ENCODE results near the gene OLFM2. TPM values are rescaled to one million over a fixed set of nuclear protein-coding genes. Genes with fewer than 3 reads are reported as not detected.
"Not testable (repeated sequence)": the region's sequence is repeated elsewhere in the genome, so short reads cannot be mapped to it uniquely, and the experiment has no call there.

Gene OLFM2
- total RNA-seq, 1 donor from 2014 or later = 86.4 TPM

GRCh38 chr19:9842834-9843625, 93.3 kb downstream of the OLFM2 start:
- no peak for DNase-seq (ENCODE audit: low spot score in 2 of 2)

GRCh38 chr19:9839415-9839814, 96.9 kb downstream of the OLFM2 start:
- FAIRE-seq (no peak), DNase-seq (ENCODE audit: low spot score in 2 of 2) (no peak)

More at GRCh38 chr19:9842834-9843625, 93.3 kb downstream of the OLFM2 start:
- FAIRE-seq = no peak

DNA sequence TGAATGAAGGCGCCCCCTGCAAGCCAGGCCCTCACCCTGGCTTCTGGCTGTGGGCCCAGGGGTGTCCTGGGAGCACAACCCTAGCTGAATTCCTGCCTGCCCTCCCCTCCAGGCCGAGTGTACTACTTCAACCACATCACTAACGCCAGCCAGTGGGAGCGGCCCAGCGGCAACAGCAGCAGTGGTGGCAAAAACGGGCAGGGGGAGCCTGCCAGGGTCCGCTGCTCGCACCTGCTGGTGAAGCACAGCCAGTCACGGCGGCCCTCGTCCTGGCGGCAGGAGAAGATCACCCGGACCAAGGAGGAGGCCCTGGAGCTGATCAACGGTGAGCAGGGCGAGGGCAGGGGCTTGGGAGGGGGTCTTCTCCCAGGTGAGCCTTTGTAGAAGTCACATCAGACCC, 98.0 kb downstream of the OLFM2 start:
- DNase-seq (ENCODE audit: low spot score in 2 of 2) (no peak), FAIRE-seq (no peak)

DNA sequence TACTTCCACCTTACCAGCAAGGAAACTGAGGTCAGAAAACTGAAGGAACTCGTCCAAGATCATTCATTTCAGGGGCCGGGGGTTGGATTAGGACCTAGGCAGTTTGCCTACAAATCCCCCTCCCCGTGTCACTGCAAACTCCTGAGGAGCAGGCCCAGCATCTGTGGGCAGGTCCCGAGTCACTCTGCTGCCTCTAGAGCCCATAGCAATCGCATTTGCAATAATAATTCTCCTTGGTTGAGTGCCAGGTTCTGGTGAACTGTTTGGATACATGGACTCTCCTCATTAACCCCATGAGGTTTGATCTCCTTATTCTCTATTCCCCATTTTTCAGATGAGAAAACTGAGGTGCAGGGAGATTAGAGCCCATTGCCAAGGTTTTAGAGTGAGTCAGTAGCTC, 100.3 kb downstream of the OLFM2 start:
- DNase-seq (ENCODE audit: low spot score in 2 of 2) (no peak), FAIRE-seq (no peak)

DNA sequence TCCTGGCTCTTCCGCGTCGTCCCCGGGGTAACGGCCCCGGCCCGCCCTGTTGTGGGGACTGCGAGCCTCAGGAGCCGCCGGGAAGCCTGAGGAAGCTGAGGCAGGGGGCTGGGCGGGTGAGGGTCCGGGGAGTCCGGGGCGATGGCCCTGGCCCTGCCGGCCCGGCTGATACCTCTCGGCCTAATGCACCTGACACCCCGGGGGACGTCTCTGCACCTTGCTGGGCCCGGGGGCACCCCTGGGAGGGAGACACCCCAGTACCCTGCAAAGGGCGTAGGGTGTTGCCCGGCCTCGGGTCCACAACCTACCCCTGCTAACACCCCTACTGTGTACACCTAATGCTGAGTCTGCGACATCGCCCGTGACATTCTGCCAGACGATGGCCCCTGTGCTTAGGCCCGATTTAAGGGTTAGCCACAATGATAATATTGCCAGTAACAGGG, 100.8 kb downstream of the OLFM2 start:
- no peak for DNase-seq (ENCODE audit: low spot score in 2 of 2)
- no peak for FAIRE-seq

- FAIRE-seq = no peak
- DNase-seq (ENCODE audit: low spot score in 2 of 2) = peak; percentile 99
Observed at GRCh38 chr19:9834726-9835506, 101.4 kb downstream of the OLFM2 start, which contains the start of gene PIN1. Gene PIN1 (plus strand): TSS chr19:9835318. CDS start chr19:9835345, 27 bp downstream.

DNA sequence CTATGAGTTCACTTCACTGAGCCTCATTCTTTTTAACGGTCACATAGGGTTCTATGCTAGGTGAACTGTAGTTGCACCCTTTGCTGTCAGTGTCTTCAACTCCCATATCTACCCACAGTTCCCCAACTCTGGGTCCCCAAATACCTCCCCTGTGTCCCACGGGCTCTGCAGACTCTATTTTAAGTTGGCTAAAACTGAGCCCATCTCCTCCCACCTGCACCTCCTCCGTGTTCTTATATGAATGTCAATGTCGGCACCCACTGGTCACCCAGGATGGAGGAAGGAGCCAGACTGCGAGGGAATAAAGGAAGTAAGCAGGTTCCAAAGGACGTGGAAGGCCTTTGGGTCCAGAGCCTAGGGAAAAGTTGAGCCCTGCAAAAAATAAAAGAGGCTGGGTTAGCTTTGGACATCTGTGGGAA, 102.0 kb downstream of the OLFM2 start:
- DNase-seq (ENCODE audit: low spot score in 2 of 2) = no peak
- FAIRE-seq = no peak

DNA sequence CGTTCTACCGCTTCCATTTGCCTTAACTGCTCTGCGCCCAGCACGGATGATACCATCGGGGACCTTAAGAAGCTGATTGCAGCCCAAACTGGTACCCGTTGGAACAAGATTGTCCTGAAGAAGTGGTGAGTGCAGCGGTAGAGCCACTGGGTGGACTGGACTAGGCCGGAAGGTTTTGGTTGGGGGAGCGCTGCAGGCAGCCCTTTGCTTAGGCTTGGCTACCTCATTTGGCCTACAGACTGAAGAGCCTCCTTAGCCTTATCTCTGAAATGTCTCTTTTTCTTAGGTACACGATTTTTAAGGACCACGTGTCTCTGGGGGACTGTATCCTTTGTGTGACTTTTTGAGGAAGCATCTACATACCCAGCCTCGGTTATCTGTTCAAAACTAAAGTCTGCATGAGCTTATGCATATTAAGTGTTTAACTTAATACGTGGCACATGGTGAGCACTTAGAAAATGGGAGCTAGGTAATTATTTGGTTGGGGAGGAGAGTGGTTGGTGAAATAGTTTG, 107.7 kb downstream of the OLFM2 start:
- no peak for FAIRE-seq
- no peak for DNase-seq (ENCODE audit: low spot score in 2 of 2)

DNA sequence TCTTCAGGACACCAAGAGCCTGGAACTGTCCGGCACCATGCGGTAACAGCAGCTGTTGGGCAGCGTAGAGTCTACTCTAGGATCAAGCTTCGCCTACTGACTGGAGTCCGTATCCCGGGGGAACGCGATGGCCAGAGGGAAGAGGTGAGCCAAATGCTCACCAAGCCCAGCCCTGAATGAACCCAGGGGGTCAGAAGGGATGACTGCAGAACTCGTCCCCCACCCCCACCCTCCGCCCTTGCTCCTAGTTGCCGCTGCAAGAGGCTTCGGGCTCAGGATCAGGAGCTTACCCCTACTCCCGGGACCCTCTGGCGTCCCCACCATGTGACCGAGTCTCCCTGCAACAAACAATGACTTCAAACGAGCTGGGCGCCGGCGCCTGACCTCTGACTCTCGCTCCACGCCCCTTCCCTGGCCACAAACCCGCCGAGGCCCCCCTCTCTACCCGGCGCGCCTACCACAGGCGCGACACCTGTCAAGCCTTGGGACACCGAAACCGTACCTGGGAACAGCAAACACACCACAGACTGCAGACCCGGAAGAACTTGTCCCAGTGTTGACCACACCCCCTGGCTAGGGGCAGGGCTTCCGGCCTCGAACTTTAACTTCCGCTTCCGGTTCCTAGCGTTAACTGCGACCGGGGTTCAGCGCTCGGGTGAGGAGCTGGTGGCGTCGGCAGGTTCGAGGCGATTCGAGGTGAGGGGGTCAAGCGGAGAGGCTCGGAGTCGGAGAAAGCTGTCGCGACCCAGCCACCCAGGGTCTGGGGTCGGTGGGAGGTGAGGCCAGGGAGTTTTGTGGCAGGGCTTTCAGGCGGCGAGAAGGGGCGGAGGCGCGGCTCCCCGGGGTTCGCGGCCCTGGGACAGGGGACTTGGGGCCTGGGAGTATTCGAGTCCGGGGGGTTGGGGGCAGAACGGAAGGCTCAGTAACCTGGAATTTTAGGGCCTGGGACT, 108.8 kb downstream of the OLFM2 start, which contains the start of gene UBL5:
TSS of gene UBL5 (plus strand) at position 630 of the 950 bp plus-strand sequence. CDS start 420 bp downstream, outside the sequence.
- peak; percentile 87 to 95 for DNase-seq (ENCODE audit: low spot score in 2 of 2)
- FAIRE-seq = no peak

GRCh38 chr19:9823816-9824215, 112.5 kb downstream of the OLFM2 start:
- FAIRE-seq (no peak), DNase-seq (ENCODE audit: low spot score in 2 of 2) (no peak)

DNA sequence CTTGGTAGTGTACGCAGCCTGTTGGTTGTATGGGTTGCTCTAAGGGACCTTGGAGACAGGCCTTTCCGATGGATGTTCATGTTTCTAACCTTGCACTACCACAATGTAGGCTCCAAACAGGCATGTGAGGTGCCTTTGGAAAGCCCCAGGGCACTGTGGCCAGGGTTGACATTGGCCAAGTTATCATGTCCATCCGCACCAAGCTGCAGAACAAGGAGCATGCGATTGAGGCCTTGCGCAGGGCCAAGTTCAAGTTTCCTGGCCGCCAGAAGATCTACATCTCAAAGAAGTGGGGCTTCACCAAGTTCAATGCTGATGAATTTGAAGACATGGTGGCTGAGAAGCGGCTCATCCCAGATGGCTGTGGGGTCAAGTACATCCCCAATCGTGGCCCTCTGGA, 116.3 kb downstream of the OLFM2 start:
- DNase-seq (ENCODE audit: low spot score in 2 of 2); FAIRE-seq: not testable (repeated sequence)

GRCh38 chr19:9819596-9819909, 116.8 kb downstream of the OLFM2 start:
- DNase-seq (ENCODE audit: low spot score in 2 of 2) (no peak), FAIRE-seq (no peak)

DNA sequence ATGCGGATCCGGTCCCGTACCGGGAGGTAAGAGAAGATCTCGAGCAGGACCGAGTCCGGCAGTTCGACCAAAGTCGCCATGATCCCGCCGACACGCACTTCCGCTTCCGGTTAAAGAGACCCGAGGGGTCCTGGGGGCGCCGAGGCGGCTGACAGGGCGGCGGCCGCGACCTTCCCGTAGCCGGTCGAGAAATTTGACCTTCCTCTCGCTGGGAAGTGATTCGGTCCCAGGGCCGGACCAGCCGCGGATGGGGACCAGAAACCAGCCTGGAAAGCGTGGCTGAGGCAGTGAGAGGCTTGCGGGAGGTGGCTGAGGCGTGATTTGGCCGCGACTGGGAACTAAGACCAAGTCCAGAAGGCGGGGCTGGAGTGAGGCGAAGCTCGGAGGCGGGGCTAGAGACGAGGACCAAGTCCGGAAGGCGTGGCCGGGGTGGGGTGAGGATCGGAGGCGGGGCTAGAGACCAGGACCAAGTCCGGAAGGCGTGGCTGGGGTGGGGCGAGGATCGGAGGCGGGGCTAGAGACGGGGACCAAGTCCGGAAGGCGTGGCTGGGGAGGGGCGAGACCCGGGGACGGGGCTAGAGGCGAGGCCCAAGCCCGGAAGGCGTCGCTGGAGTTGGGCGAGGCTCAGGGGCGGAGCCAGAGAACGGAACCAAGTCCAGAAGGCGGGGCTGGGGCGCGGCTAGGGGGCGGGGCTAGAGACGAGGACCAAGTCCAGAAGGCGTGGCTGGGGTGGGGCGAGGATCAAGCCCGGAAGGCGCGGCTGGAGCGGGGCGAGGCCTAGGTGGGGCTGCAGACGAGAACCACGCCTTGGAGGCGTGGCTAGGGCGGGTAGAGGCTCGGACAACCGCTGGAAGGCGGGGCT, 117.3 kb downstream of the OLFM2 start, which contains the start of gene FBXL12:
TSS of gene FBXL12 (minus strand) at position 346 of the 862 bp plus-strand sequence. CDS start at position 80, 266 bp downstream.
- peak; percentile 54 for FAIRE-seq
- peak; percentile 91 to 95 for DNase-seq (ENCODE audit: low spot score in 2 of 2)

DNA sequence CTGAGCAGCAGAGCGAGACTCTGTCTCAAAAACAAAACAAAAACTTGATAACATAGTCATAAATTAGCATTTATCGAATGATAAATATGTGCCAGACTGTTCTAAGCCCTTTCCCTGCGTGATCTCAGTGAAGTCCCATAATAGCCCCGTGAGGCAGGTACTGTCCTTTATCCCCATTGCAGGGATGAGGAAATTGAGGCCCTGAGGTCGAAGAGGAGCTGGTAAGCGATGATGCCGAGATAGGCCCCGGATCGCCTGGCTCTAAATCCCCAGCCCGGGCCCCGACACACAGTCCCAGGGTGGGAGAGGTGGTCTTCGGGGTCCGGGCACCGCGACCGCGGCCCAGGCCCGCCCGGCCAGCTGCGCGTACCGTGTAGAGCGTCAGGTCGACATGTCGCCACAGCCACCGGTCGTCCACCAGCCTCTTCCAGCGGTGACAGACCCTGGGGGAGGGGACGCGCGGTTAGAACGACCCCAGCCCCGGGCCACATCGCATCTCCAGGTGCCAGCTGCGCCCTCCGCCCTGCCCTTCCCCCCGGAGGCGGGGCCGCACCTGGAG, 118.1 kb downstream of the OLFM2 start:
- no peak for FAIRE-seq
- no peak for DNase-seq (ENCODE audit: low spot score in 2 of 2)

DNA sequence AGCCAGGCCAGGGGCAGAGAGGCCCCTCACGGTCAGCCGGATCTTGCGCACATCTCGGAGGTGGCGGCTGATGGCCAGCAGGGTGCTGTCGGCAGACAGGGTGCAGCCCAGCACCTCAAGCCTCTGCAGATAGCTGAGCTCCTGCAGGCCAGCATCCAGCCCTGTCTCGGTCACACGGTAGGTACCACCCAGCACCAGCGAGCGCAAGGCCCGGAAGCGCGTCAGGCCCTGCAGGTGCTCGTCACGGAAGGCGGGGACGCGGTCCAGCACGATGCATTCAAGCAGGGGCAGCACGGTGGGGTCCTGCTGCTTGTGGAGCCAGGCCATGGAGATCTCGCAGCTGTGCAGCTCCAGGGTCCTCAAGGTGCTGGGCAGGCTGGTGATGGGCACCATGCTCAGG, 125.2 kb downstream of the OLFM2 start:
- DNase-seq (ENCODE audit: low spot score in 2 of 2) = no peak
- no peak for FAIRE-seq

GRCh38 chr19:9808855-9809824, 127.2 kb downstream of the OLFM2 start:
- DNase-seq (ENCODE audit: low spot score in 2 of 2) (peak in 1 of 2 donors; percentile 2), FAIRE-seq (no peak)

- FAIRE-seq = no peak
- no peak for DNase-seq (ENCODE audit: low spot score in 2 of 2)
Observed at GRCh38 chr19:9806803-9807202, 129.5 kb downstream of the OLFM2 start.

All from frontal cortex (tissue), 4 donors.